ELF-1 (cell line): ENCODE data around the gene SUPT20HL1.
"Not testable (repeated sequence)": the region's sequence is repeated elsewhere in the genome, so short reads cannot be mapped to it uniquely, and the experiment has no call there.

Experiments used
- DNase-seq: peaks from one replicate; pipeline ENCODE4 v3.0.0-alpha.2; 2016; ENCODE audit warnings: low read depth, low spot score

Gene SUPT20HL1

GRCh38 chrX:24363432-24364181, 3.2 kb downstream of the SUPT20HL1 start:
- not testable (repeated sequence) for DNase-seq

DNA sequence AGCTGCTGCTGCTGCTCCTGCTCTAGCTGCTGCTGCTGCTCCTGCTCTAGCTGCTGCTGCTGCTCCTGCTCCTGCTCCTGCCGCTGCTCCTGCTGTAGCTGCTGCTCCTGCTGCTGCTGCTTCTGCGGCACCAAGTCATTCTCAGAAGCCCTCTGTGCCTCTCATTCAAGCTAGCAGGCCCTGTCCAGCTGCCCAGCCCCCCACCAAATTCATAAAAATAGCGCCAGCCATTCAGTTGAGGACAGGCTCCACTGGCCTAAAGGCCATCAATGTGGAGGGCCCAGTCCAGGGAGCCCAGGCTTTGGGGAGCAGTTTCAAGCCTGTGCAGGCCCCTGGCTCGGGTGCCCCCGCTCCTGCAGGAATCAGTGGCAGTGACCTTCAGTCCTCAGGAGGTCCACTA, 3.9 kb downstream of the SUPT20HL1 start:
- DNase-seq, result no peak

GRCh38 chrX:24364851-24365538, 4.6 kb downstream of the SUPT20HL1 start:
- no peak for DNase-seq

DNA sequence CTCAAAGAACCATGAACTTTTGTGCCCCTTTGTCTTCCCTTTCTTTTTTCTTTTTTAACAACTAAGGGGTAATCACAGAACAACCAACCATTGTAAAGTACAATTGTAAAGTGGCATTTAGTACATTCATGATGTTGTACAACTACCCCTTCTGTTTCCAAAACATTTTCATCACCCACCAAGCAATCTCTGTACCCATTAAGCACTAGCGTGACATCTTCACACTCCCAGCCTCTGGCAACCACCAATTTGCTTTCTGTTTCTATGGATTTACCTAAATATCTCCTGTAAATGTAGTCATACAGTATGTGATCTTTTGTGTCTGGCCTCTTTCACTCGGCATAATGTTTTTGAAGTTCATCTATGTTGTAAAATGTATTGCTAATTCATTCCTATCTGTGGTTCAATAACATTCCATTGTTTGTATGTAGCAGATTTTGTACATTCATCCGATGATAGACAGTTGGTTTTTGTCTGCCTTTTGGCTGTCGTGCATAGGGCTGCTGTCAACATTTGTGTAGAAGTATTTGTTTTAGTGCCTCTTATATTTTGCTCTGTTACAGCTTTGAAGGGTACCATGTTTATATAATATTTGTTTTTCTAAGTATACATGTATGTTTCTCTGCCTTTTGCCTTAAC, 6.4 kb downstream of the SUPT20HL1 start:
- not testable (repeated sequence) for DNase-seq

- no peak for DNase-seq
Measured at GRCh38 chrX:24369816-24370215, 9.4 kb downstream of the SUPT20HL1 start.

DNA sequence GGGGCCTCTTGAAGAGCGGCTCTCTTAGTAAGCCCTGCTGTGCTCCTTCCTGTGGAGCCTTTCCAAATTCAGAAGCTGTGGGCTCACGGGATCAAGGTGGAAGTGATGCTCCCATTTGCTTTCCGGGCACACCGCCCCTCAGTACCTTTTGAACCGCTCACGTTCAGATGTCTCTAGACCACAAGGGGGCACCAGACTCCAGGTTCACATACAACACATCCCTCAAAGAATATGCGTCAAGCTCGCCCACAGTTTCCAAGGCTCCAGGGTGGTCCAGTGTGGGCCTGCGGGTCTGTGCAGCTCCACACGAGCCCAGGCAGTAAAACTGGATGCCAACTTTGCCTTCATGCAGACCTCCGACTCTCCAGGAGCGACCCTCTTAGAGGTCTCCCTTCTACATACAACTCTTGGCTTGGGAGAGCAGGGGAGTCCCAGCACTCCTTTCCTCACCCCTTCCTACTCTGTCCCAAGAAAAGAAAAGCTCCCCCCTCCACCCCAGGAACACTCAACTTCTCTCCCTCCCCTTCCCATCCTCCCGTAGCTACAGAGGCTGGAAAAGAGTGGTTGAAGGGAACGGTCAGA, 11.0 kb downstream of the SUPT20HL1 start:
- peak; percentile 90 for DNase-seq

GRCh38 chrX:24372021-24372763, 11.8 kb downstream of the SUPT20HL1 start:
- peak; percentile 52 for DNase-seq

DNA sequence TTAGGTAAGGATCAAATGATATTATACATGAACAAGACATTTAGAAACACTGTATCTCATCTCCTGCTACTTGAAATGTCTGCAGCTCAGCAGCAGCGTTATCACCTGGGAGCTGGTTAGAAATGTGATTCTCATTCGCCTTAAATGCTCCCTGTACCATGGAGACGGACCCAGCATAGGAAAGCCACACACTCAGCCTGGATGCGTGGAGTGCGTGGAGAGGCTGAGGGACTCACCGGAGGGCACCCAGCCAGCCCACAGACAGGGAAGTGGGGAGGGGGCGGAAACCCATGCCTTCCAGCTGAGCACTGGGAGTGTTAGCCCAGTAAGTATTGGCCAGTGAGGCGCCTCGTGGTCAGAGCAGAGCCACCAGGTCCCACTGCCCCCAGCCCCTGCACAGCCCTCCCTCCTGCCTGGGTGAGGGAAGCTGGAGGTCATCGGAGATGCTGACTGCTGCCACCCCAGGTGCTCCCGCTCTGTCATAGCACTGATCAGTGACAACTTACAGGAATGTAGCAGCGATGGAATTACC, 15.2 kb downstream of the SUPT20HL1 start:
- DNase-seq, result peak; percentile 50

DNA sequence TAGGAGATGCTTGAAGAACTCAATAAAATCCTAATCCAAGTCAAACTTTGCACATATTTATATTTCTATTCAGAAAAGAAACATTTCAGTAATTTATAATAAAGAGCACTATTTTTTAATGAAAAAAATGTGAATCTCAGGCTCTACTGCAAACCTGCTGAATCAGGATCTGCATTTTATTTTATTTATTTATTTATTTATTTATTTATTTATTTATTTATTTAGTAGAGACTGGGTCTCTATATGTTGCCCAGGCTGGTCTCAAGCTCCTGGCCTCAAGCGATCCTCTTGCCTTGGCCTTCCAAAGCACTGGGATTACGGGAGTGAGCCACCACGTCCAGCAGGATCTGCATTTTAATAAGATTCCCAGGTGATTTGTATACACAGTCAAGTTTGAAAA, 16.0 kb downstream of the SUPT20HL1 start:
- DNase-seq, result no peak

GRCh38 chrX:24377195-24377594, 16.8 kb downstream of the SUPT20HL1 start:
- no peak for DNase-seq

DNA sequence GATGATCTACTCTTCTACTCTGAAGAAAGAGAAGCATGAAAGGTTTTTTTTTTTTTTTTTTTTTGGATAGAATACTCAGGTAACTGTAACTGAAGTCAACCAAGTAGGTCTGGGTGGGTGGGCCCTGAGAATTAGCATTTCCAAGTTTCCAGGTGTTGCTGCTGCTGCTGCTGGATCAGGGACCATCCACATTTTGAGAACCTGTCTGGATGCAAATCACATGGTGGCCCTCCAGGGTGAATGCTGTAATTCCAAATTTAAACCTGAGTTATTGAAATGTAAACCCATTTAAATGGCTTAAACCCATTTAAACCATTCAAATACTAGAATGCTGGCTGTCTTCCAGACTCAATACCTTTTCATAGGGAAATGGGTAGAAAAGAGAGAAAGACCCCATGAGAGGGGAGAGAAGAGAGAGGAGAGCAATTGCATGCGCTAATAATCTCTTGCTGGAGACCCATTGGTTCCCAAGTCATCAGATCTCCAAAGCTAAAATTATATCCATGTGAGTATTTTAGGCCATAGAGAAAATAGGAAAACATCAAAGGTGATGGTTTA, 17.6 kb downstream of the SUPT20HL1 start:
- no peak for DNase-seq

- no peak for DNase-seq
Measured at GRCh38 chrX:24378706-24379105, 18.3 kb downstream of the SUPT20HL1 start.

DNA sequence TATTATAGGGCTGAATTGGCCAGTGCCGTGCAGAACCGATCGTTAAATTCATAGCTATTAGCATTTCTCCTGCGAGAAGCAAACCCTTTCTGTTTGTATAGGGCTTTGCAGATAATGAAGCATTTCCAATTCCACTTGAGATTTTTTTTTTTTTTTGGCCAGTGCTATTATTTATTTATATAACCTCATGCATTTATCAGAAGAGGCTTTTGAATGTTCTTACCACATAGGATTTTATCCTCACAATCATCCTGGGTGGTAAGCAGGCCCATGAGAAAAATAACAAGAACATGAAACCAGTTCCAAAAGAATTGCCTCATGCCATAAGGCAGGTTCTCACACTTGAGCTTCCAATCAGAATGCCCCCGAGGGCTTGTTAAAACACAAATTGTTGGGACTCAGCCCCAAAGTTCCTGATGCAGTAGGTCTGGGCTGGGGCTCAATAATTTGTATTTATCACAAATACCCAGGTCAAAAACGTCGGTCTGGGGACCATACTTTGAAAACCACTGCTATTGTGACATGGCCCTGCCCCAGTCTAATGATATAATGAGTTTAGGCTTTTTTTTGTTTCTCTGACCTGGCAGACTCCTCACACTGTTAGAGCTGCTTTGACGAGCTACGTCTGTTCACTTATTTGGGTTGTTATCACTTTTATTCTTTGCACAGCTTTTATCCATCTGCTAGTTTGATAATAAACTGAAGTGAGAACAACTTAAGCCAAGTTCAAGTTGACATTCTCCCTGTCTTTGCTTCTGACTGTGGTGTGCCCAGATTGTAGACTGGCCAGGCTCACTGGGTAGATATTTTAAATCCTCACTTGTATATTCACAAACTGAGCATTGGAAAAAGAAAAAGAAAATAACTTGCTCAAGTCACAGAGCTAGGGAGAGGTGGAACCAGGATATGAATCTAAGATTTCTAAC, 20.1 kb downstream of the SUPT20HL1 start:
- DNase-seq, result no peak

GRCh38 chrX:24382315-24382714, 21.9 kb downstream of the SUPT20HL1 start:
- not testable (repeated sequence) for DNase-seq

DNA sequence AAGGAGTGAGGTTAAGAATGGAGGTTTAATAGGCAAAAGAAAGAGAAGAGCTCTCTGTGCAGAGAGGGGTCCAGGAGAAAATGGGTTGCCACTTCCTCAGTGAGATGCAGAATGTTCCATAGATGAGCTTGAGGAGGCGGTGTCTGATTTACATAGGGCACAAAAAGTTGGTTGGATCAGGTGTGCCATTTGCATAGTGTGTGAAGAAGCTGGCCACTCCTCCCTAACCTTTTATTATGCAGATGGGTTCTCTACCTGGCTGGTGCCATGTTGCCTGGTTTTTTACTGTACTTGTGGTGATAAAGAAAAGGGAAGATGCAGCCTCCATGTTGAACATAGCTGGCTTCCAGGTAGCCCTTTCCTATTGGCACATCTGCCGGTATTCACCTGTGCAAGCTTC, 27.3 kb downstream of the SUPT20HL1 start:
- no peak for DNase-seq

DNA sequence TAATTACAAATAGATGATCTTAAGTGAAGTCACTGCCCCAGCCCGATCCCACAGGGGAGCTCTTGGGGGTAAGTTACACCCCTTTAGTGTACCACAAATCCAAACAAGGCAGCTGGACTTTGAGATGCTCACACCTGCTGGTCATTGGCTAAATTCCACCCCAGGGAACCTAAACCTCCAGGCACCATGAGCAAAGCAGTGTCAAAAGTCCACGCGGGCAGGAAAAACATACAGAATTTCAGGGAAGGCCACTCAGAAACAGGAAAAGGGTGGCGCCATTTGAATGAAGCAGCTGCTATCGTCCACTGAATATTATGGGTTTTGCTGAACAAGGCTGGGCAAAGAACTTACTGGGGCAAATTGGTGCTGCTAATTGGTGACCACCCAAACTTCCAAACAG, 30.9 kb downstream of the SUPT20HL1 start:
- DNase-seq, result no peak

- DNase-seq, result no peak
Measured at GRCh38 chrX:24391843-24392242, 31.4 kb downstream of the SUPT20HL1 start.

GRCh38 chrX:24392709-24393108, 32.3 kb downstream of the SUPT20HL1 start:
- no peak for DNase-seq

- peak; percentile 76 for DNase-seq
Measured at GRCh38 chrX:24395775-24396174, 35.3 kb downstream of the SUPT20HL1 start.
